Mammary epithelial cell (primary cell): ENCODE results near the gene SF3B3.

Source experiments
- EZH2 ChIP-seq: IDR thresholded peaks from 2 replicates; pipeline ENCODE4 v1.6.1; 2012; ENCODE audit warnings: low read length, inconsistent platforms, borderline replicate concordance
- TF ChIP-seq, protein P1 (sequence below), 2 donors: IDR thresholded peaks in 1 of 2; conservative IDR thresholded peaks in 1 of 2; 2 replicates each; pipeline ENCODE4 v1.5.1; 2011 to 2012; ENCODE audit warnings: inconsistent platforms in 2 of 2, low read length in 2 of 2, mild to moderate bottlenecking in 2 of 2, control low read depth in 1 of 2, low read depth in 1 of 2; ENCODE audit not compliant: insufficient read depth in 1 of 2; ENCODE audit errors: extremely low read depth in 1 of 2

DNA sequence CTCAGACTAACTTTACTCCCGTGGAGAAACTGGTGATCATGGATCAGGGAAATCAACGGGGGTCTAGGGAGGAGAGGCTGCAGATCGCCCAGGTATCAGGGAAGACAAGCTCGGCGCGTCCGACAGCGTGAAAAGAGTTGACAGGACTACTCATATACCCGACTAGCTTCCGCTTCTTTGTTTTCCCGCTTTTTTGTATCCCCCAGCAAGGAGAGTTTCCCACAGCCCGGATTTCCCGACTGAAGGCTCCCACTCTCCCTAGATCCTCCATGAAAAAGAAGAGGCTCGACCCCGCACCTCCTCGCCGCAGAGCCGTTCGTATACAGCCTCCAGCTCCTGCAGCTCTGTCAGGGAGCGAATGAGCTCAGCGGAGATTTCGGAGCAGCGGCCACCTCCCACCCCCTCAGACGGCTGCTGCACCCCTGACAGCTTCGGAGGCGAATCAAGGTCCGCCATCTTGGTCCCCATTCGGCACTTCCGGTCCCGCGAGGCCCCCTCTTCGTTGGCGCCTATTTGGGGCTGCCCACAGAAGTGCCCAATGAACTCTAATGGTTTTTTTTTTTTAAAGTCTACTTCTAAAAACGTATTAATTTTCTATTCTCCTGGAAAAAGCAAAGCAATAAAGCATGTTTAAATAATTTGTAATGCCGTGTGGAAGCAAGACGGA is 407 bp upstream of the SF3B3 start, which contains the start of gene COG4:
- TF ChIP-seq, protein P1, sequence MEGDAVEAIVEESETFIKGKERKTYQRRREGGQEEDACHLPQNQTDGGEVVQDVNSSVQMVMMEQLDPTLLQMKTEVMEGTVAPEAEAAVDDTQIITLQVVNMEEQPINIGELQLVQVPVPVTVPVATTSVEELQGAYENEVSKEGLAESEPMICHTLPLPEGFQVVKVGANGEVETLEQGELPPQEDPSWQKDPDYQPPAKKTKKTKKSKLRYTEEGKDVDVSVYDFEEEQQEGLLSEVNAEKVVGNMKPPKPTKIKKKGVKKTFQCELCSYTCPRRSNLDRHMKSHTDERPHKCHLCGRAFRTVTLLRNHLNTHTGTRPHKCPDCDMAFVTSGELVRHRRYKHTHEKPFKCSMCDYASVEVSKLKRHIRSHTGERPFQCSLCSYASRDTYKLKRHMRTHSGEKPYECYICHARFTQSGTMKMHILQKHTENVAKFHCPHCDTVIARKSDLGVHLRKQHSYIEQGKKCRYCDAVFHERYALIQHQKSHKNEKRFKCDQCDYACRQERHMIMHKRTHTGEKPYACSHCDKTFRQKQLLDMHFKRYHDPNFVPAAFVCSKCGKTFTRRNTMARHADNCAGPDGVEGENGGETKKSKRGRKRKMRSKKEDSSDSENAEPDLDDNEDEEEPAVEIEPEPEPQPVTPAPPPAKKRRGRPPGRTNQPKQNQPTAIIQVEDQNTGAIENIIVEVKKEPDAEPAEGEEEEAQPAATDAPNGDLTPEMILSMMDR (conservative IDR thresholded peaks at IDR 0.05 in 1 of 2, IDR thresholded peaks at IDR 0.05 in 1 of 2; ENCODE audit: extremely low read depth in 1 of 2, insufficient read depth in 1 of 2, low read depth in 1 of 2, low read length in 2 of 2): no peak
- TF ChIP-seq EZH2: no peak
